HG03520 (cell line): ENCODE measurements around the gene PNP.
"Not testable (repeated sequence)": the region's sequence is repeated elsewhere in the genome, so short reads cannot be mapped to it uniquely, and the experiment has no call there.

Experiments
- ATAC-seq: cut with Tn5 transposase; IDR thresholded peaks from one replicate; pipeline ENCODE4 v1.9.1; 2021; ENCODE audit warnings: mild to moderate bottlenecking, moderate library complexity; ENCODE audit not compliant: unreplicated experiment

Gene PNP

GRCh38 chr14:20469242-20469889 lies at the start of gene PNP:
TSS of gene PNP (plus strand) at chr14:20469406. CDS start at chr14:20469525, 119 bp downstream.
- peak; percentile 89 for ATAC-seq

GRCh38 chr14:20419419-20419818 lies 49.8 kb upstream of the PNP start:
- ATAC-seq = no peak

GRCh38 chr14:20421267-20421666 lies 47.9 kb upstream of the PNP start:
- ATAC-seq = no peak

GRCh38 chr14:20422886-20423285 lies 46.3 kb upstream of the PNP start:
- ATAC-seq = no peak

- no peak for ATAC-seq
These were observed 44.4 kb upstream of the PNP start for GRCh38 chr14:20424851-20425250.

DNA sequence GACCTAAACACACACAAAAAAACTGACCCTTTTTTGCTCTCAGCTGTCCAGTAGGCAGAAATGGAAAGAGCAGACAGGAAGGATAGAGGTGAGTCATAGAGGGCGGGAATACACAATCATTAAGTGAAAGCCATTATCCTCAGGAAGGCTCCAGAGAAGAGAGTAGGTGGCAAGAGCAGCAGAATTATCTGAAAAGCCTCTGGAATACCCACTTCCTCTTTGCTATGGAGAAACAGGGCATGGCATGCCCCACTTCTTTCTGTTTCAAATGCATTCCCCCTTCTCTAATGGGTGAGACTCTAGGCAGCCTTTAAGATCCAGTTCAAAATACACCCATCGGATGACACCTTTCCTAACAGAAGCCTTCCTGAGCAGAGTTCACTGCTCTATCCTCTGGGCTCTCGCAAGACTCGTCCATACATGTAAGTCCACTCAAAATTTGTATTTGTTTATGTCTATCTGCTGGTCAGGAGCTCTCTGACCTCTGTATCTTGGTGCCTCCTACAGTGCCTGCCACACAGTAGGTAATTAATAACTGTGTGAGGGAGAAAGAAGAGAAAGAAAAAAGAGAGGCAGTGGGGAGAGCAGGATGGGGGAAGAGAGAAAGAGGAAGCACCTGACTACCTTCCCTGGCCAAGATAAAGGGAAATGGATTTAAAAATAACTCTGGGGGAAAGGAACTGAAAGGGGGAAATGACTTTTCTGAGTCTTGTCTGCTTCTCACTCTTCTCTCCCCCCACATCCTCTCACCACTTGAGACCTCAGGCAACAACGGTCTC lies 41.8 kb upstream of the PNP start:
- ATAC-seq = peak; percentile 59

DNA sequence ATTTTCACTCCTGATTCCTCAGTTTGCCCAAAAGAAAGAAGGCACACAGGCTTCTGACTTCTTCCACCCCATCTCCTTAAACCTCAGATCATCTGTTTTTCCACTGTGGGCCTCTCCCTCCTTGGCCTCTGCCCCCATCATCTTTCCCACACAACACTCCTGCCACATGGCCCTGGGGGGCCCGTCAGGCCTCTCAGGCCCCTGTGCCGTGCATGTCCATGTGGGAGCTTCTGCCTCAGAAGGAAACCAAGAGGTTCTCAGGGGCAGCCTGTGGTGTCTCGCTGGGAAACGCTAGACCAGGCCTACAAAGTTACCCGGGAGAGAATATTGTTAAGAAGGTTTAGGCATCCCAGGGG lies 41.2 kb upstream of the PNP start:
- peak; percentile 31 for ATAC-seq

DNA sequence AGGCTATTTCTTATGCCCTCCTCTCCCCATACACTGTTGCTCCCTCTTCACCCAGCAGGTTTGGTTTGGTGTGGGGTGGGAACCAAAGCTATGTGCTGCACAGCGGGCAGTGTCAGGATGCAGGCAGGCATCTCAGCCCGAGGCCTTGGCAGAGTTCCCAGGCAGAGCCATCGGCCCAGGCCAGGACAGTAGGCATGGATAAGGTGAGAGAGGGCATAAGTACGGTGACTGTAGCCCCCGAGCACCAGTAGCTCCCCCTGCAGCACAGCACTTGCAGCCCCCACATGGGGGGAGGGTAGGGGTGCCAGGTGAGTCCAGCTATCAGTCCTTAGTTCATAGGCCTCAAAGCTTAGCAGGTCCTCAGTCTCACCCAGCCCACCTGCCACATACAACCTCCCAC lies 40.4 kb upstream of the PNP start:
- ATAC-seq = no peak

DNA sequence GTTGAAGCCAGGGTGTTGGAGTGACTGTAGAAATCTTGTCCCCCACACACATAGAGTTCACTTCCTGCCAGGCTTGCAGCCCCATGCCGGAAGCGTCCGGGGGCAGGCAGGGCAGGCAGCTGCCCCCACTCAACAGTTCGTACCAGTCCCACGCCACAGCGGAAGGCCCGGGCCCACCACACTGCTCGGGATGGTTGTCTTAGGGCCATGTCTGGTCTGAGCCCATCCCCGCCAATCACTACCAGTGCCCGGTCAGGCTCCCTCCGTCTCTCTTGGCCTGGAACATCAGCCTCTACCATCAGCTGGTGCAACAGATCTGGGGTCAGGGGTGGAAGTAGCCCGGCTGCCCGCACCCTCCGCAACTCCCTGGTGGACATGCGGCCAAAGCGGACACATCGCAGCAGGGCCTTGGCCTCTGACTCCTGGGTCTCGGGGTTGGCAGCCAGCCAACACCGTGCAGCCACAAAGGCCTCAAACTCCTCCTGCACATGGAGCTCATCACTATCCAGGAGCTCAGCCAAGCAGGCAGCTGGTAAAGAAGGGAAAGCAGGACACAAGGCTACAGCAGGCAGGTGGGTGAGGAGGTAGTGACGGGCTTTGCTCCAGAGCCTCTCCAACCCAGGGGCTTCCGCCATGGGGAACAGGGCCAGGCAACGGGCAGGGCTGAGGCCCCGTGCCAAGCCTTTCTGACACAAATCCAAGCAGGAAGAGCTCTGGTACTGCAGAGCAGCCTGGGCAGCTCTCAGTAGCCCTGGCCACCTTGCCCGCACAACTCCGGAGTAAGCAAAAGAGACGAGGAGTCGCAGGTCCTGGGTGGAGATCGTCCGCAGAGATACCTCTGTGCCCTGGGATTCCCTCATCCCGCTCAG lies 39.2 kb upstream of the PNP start:
- no peak for ATAC-seq

DNA sequence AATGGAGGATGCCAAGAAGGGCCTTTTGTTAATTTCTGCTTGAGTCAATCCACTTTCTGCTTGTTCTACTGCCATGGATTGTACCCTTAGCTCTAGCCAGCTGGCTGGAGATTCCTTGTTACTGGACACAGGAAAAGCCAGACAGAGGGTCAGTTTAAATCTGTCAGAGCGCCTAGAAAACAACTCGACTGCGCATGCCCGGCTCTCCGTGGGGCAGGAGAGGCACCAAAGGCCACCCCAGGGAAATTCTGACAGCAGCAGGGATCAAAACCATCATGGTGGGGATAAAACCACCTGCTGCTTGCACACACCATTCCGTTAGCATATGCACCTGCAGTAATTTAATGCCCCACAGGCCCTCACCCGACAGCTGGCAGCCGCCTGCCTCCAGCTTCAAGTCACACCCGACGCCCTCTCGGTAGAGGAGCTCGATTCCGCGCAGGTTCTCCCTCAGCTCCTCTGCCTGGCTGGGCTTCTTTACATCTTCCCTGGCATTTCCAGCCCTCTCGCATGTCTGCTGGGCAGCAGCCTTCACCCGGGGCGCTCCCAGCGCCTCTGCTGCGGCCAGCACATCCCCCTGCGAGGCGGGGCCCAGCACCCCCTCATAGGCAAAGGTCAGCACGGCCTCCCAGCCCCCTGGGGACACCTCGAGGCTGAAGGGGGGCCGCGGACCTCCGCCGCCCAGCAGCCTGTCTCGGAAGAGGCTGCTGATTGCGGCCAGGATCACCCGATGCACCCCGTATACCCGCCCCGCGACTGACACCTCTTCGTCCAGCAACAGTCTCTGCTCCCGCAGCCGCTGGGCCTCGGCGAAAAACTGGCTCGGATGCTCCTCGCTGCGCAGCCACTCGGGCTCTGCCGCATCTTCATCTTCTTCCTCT lies 34.3 kb upstream of the PNP start:
- ATAC-seq = no peak

GRCh38 chr14:20435582-20436362 lies 33.4 kb upstream of the PNP start, which contains the start of gene KLHL33:
TSS of gene KLHL33 (minus strand) at chr14:20436166. CDS start at chr14:20435811, 355 bp downstream.
- ATAC-seq = no peak

DNA sequence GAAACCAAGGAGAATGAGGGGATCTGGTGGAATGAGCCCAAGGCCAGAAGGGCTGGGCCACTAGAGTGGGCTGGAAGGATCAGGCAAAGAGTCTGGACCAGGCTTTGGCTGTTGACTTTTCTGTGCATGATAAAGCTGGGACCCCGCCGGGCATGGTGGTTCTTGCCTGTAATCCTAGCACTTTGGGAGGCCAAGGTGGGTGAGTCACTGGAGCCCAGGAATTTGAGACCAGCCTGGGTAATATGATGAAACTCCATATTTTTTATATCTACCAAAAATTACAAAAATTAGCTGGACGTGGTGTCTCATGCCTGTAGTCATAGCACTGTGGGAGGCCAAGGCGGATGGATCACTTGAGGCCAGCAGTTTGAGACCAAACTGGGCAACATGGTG lies 32.8 kb upstream of the PNP start:
- ATAC-seq = no peak

DNA sequence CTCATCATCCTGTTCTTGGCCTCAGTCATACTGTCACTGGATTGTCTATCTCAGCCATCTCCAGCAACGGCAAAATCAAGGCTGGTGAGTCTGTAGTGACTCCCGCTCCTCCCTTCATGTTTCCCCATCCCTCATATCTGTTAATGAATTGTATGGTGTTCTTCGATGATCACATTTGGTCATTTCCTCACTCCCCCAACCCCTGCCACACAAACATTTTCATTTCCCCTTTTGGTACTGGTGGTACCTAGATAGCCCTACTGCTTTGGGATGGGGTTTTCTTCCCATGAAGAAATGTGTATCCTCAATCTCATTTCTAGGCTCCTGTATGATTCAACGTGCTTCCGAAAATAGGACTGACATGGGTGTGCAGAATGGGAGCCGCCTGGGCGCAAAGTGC lies 30.5 kb upstream of the PNP start:
- ATAC-seq = no peak

DNA sequence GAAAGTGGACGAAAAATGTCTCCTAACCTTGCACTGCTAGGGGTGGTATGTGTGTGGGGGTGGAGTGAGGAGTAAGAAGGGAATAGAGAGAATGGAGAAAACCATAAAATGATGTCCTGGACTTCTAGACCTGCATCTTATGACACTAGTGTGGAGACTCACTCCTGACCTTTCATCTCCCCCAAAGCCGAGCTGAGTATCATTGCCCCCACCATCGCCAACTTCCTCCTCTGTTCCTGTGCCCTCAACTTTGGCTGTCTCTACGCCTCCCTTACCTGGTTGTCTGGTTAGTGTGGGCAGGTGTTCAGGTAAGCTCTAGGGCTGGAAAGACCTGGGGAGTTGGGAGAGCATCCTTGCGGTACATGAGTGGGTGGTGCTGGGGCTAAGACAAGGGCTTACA lies 28.7 kb upstream of the PNP start:
- no peak for ATAC-seq

- no peak for ATAC-seq
These were observed 28.3 kb upstream of the PNP start for GRCh38 chr14:20440882-20441281.

DNA sequence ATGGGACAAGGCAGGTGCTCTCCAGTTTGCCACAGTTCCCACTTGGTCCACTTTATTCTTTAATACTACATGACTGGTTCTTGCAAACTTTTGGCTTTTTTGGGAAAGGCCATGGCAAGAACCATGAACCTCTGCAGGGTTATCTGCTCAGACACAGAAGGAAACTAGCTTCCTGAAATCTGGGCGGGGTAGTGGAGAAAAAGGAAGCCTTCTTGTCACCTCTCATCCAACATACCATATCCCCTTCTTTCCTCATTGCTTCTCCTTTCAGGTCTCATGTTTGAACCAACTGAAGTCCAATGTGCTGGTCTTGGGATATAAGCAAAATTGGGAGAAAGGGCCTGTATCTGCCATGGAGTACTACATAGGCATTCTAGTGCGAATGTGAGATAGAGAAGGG lies 27.7 kb upstream of the PNP start:
- ATAC-seq = no peak

DNA sequence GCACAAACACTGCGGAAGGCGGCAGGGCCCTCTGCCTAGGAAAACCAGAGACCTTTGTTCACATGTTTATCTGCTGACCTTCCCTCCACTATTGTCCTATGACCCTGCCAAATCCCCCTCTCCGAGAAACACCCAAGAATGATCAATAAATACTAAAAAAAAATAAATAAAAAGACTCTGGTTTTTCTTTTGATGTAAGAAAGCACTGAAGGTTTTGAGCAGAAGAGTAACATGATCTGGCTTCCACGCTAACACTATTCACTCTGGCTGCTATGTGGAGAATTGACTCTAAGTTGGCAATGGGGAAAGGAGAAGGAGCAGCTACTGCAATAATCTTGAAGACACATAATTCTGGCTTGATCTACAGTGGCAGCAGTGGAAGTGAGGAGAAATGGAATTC lies 25.6 kb upstream of the PNP start:
- ATAC-seq = not testable (repeated sequence)

- no peak for ATAC-seq
These were observed 22.3 kb upstream of the PNP start for GRCh38 chr14:20446889-20447288.

DNA sequence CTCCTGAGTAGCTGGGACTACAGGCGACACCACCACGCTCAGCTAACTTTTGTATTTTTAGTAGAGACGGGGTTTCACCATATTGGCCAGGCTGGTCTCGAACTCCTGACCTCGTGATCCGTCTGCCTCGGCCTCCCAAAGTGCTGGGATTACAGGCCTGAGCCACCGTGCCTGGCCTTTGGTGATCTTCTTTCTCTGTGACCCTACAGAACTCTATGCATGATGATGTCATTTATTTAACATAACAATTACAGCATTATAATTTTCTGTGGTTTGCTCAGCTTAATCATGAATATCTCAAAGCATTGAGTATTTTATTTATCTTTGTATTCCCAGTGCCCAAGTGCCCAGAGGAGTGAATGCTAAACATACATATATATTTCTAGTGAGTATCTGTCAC lies 16.4 kb upstream of the PNP start:
- not testable (repeated sequence) for ATAC-seq
